Stimulated activated CD8-positive, alpha-beta memory T cell treated with anti-CD3 and anti-CD28 coated beads, Interleukin-7, amount 100 ng/mL, for 4 hours (primary cell): ENCODE data around the gene SNX30.

Experiments
- DNase-seq, 2 donors: peaks; one replicate each; pipeline ENCODE4 v3.0.0-alpha.2; 2020; ENCODE audit warnings: low read depth in 2 of 2

The SNX30 gene

GRCh38 chr9:112783551-112783954 lies 33.0 kb downstream of the SNX30 start:
- no peak for DNase-seq

- no peak for DNase-seq
These were observed 33.6 kb downstream of the SNX30 start for GRCh38 chr9:112784020-112784785.

- DNase-seq: no peak
These were observed 35.4 kb downstream of the SNX30 start for GRCh38 chr9:112785986-112786385.

GRCh38 chr9:112786829-112787520 lies 36.4 kb downstream of the SNX30 start:
- no peak for DNase-seq

GRCh38 chr9:112787978-112788377 lies 37.4 kb downstream of the SNX30 start:
- DNase-seq: no peak

- DNase-seq: no peak
These were observed 38.9 kb downstream of the SNX30 start for GRCh38 chr9:112789473-112789872.

- no peak for DNase-seq
These were observed 39.6 kb downstream of the SNX30 start for GRCh38 chr9:112789891-112790774.

- DNase-seq: no peak
These were observed 42.1 kb downstream of the SNX30 start for GRCh38 chr9:112792670-112793069.

GRCh38 chr9:112793213-112793810 lies 42.8 kb downstream of the SNX30 start:
- peak; percentile 71 to 72 for DNase-seq

- DNase-seq: no peak
These were observed 44.2 kb downstream of the SNX30 start for GRCh38 chr9:112794731-112795130.

GRCh38 chr9:112795921-112796320 lies 45.4 kb downstream of the SNX30 start:
- no peak for DNase-seq

- no peak for DNase-seq
These were observed 45.9 kb downstream of the SNX30 start for GRCh38 chr9:112796485-112796884.

- no peak for DNase-seq
These were observed 58.8 kb downstream of the SNX30 start for GRCh38 chr9:112809351-112809848.

- DNase-seq: no peak
These were observed 59.3 kb downstream of the SNX30 start for GRCh38 chr9:112809906-112810305.

GRCh38 chr9:112810696-112811490 lies 60.3 kb downstream of the SNX30 start:
- no peak for DNase-seq

GRCh38 chr9:112811518-112811917 lies 61.0 kb downstream of the SNX30 start:
- DNase-seq: no peak

- DNase-seq: no peak
These were observed 65.3 kb downstream of the SNX30 start for GRCh38 chr9:112815868-112816267.

- DNase-seq: no peak
These were observed 67.3 kb downstream of the SNX30 start for GRCh38 chr9:112817860-112818203.

- no peak for DNase-seq
These were observed 69.3 kb downstream of the SNX30 start for GRCh38 chr9:112819635-112820496.

- DNase-seq: no peak
These were observed 70.3 kb downstream of the SNX30 start for GRCh38 chr9:112820881-112821280.
